ENCODE results near the gene ITGA11. TPM values are rescaled to one million over a fixed set of nuclear protein-coding genes. Genes with fewer than 3 reads are reported as not detected.

ITGA11 gene
- polyA plus RNA-seq, 1 of the 3 experiments (the other 2 are of a cell fraction): 0.49 TPM

GRCh38 chr15:68261980-68262379, 170.0 kb downstream of the ITGA11 start:
- H3K9me3 ChIP-seq: no peaks in the 10 kb centered on the region
- TF ChIP-seq YY1 (IDR thresholded peaks at IDR 0.05; ENCODE audit: low read depth): no peak
- TF ChIP-seq, protein P1, sequence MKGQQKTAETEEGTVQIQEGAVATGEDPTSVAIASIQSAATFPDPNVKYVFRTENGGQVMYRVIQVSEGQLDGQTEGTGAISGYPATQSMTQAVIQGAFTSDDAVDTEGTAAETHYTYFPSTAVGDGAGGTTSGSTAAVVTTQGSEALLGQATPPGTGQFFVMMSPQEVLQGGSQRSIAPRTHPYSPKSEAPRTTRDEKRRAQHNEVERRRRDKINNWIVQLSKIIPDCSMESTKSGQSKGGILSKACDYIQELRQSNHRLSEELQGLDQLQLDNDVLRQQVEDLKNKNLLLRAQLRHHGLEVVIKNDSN (IDR thresholded peaks at IDR 0.05; ENCODE audit: borderline replicate concordance, low read depth): no peak
- TF ChIP-seq RXRA (IDR thresholded peaks at IDR 0.05; ENCODE audit: borderline replicate concordance, low read depth): no peak
- no peak for TF ChIP-seq CHD2 (IDR thresholded peaks at IDR 0.05; ENCODE audit: low read length, partially characterized antibody)
- TF ChIP-seq TEAD4 (IDR thresholded peaks at IDR 0.05; ENCODE audit: borderline replicate concordance, insufficient read depth): no peak
- no peak for TF ChIP-seq NFIC (IDR thresholded peaks at IDR 0.05; ENCODE audit: borderline replicate concordance)
- no peak for TF ChIP-seq RCOR1 (IDR thresholded peaks at IDR 0.05; ENCODE audit: low read length)
- TF ChIP-seq, protein P2, sequence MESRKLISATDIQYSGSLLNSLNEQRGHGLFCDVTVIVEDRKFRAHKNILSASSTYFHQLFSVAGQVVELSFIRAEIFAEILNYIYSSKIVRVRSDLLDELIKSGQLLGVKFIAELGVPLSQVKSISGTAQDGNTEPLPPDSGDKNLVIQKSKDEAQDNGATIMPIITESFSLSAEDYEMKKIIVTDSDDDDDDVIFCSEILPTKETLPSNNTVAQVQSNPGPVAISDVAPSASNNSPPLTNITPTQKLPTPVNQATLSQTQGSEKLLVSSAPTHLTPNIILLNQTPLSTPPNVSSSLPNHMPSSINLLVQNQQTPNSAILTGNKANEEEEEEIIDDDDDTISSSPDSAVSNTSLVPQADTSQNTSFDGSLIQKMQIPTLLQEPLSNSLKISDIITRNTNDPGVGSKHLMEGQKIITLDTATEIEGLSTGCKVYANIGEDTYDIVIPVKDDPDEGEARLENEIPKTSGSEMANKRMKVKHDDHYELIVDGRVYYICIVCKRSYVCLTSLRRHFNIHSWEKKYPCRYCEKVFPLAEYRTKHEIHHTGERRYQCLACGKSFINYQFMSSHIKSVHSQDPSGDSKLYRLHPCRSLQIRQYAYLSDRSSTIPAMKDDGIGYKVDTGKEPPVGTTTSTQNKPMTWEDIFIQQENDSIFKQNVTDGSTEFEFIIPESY (IDR thresholded peaks at IDR 0.05; ENCODE audit: borderline replicate concordance, low read depth): no peak
- TF ChIP-seq TCF12 (IDR thresholded peaks at IDR 0.05): no peak
- TF ChIP-seq, protein P3, sequence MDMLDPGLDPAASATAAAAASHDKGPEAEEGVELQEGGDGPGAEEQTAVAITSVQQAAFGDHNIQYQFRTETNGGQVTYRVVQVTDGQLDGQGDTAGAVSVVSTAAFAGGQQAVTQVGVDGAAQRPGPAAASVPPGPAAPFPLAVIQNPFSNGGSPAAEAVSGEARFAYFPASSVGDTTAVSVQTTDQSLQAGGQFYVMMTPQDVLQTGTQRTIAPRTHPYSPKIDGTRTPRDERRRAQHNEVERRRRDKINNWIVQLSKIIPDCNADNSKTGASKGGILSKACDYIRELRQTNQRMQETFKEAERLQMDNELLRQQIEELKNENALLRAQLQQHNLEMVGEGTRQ (IDR thresholded peaks at IDR 0.05; ENCODE audit: borderline replicate concordance, low read depth, low read length): no peak
- no peak for TF ChIP-seq SIN3A (IDR thresholded peaks at IDR 0.05; ENCODE audit: borderline replicate concordance, low read depth, low read length)
- no peak for TF ChIP-seq MAX (IDR thresholded peaks at IDR 0.05; ENCODE audit: low read depth)
- TF ChIP-seq CTCF (IDR thresholded peaks at IDR 0.05): no peak
- no peak for TF ChIP-seq FOXM1 (IDR thresholded peaks at IDR 0.05; ENCODE audit: low read depth)
- TF ChIP-seq PBX3 (IDR thresholded peaks at IDR 0.05): no peak
- TF ChIP-seq RFX5 (IDR thresholded peaks at IDR 0.05; ENCODE audit: low read length): no peak
- TF ChIP-seq SMC3 (IDR thresholded peaks at IDR 0.05; ENCODE audit: low read depth, low read length): no peak
- WGBS (ENCODE audit: low lambda C conversion rate): 93% methylated on average over 3 of the region's 3 CpGs

More at GRCh38 chr15:68261980-68262379, 170.0 kb downstream of the ITGA11 start:
- Histone ChIP-seq H3K4me2 (no peak overlapping the region), H3K36me3 (replicated peaks in 1 of 2; ENCODE audit: control insufficient read depth in 1 of 2, insufficient read depth in 2 of 2, low read length in 1 of 2) (no peaks in the 10 kb centered on the region), H3K27ac (ENCODE audit: low read depth in 2 of 2, low read length in 1 of 2) (no peak overlapping the region), H3K27me3 (ENCODE audit: insufficient read depth) (no peaks in the 10 kb centered on the region), H3K9ac (no peak overlapping the region), H2AFZ (ENCODE audit: low read depth) (no peak overlapping the region), H3K4me3 (ENCODE audit: low read depth in 2 of 2, low read length in 1 of 2) (no peak overlapping the region), H3K9me2 (no peaks in the 10 kb centered on the region), H4K20me1 (ENCODE audit: insufficient read depth) (no peaks in the 10 kb centered on the region), H3F3A (replicated peaks; ENCODE audit: insufficient read depth) (peaks cover 3% of the 10 kb centered on the region), H3K79me2 (ENCODE audit: insufficient read depth) (no peaks in the 10 kb centered on the region), H3K4me1 (ENCODE audit: control insufficient read depth in 1 of 2, insufficient read depth in 2 of 2, low read depth in 1 of 2, low read length in 1 of 2) (no peaks in the 10 kb centered on the region)
- CTCF ChIA-PET: interaction anchor here (0.9 kb wide), 1 partner anchor 9 kb away, joined by 3 read pairs; no protein-coding TSS in a partner anchor
- POLR2A ChIA-PET: no interaction called here
- DNase-seq: no peak

Measured in SK-N-SH (cell line).